ENCODE measurements around the gene TSHZ2. TPM values are rescaled to one million over a fixed set of nuclear protein-coding genes. Genes with fewer than 3 reads are reported as not detected.

Gene TSHZ2
- total RNA-seq, 1 experiment from 2014 or later = 0.07 TPM

GRCh38 chr20:53376021-53376420, 403.9 kb downstream of the TSHZ2 start:
- TF ChIP-seq, protein P1, sequence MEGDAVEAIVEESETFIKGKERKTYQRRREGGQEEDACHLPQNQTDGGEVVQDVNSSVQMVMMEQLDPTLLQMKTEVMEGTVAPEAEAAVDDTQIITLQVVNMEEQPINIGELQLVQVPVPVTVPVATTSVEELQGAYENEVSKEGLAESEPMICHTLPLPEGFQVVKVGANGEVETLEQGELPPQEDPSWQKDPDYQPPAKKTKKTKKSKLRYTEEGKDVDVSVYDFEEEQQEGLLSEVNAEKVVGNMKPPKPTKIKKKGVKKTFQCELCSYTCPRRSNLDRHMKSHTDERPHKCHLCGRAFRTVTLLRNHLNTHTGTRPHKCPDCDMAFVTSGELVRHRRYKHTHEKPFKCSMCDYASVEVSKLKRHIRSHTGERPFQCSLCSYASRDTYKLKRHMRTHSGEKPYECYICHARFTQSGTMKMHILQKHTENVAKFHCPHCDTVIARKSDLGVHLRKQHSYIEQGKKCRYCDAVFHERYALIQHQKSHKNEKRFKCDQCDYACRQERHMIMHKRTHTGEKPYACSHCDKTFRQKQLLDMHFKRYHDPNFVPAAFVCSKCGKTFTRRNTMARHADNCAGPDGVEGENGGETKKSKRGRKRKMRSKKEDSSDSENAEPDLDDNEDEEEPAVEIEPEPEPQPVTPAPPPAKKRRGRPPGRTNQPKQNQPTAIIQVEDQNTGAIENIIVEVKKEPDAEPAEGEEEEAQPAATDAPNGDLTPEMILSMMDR (conservative IDR thresholded peaks at IDR 0.05) = no peak
- WGBS (ENCODE audit: extremely low coverage, insufficient read length, low lambda C conversion rate) = no CpG with 5 or more reads among the region's 2 CpGs

More at GRCh38 chr20:53376021-53376420, 403.9 kb downstream of the TSHZ2 start:
- no peaks in the 10 kb centered on the region for H3K27me3 Mint-ChIP-seq (ENCODE audit: low read depth)
- Histone ChIP-seq H2BK12ac (ENCODE audit: insufficient read length, low read depth, low read length) (no peak overlapping the region), H4K91ac (ENCODE audit: insufficient read length, low read depth, low read length) (no peak overlapping the region), H2BK5ac (ENCODE audit: insufficient read length, low read length) (no peak overlapping the region), H3K18ac (ENCODE audit: insufficient read length, low read depth, low read length) (no peak overlapping the region), H2AFZ (ENCODE audit: low read length) (no peak overlapping the region), H3K27me3 (ENCODE audit: insufficient read depth, low read length) (no peaks in the 10 kb centered on the region), H3K79me2 (ENCODE audit: insufficient read depth, low read length) (no peaks in the 10 kb centered on the region), H3K9ac (ENCODE audit: extremely low read depth, insufficient read length, low read length) (no peak overlapping the region), H3T11ph (ENCODE audit: low read length) (no peak overlapping the region), H2BK120ac (ENCODE audit: low read depth, low read length, poor library complexity, severe bottlenecking) (no peak overlapping the region), H4K5ac (ENCODE audit: insufficient read length, low read depth, low read length) (no peak overlapping the region), H3K23me2 (ENCODE audit: insufficient read length, low read depth, low read length, poor library complexity, severe bottlenecking) (no peaks in the 10 kb centered on the region), H3K14ac (ENCODE audit: insufficient read depth, low read length) (no peak overlapping the region), H3K9me3 (ENCODE audit: control insufficient read depth, low read depth, low read length) (no peaks in the 10 kb centered on the region), H3K56ac (ENCODE audit: insufficient read length, low read depth, low read length) (no peak overlapping the region), H3K79me1 (ENCODE audit: insufficient read depth, low read depth, low read length, poor library complexity, severe bottlenecking) (no peaks in the 10 kb centered on the region), H2AK5ac (ENCODE audit: insufficient read length, low read length) (no peak overlapping the region), H3K4me2 (ENCODE audit: insufficient read depth, insufficient read length, low read length) (no peak overlapping the region), H4K8ac (replicated peaks; ENCODE audit: insufficient read length, low read depth, low read length) (no peak overlapping the region), H3K4ac (ENCODE audit: low read depth, low read length) (no peak overlapping the region), H3K23ac (ENCODE audit: insufficient read length, low read depth, low read length) (no peak overlapping the region), H4K20me1 (ENCODE audit: control insufficient read depth, insufficient read depth, insufficient read length) (no peaks in the 10 kb centered on the region), H2BK15ac (ENCODE audit: low read depth, low read length) (no peak overlapping the region), H2BK20ac (ENCODE audit: low read depth, low read length, poor library complexity, severe bottlenecking) (no peak overlapping the region), H3K27ac (ENCODE audit: insufficient read length, low read depth, low read length) (no peak overlapping the region), H3K4me1 (ENCODE audit: insufficient read depth, low read length) (no peaks in the 10 kb centered on the region)
- no peak for DNase-seq
- no peaks in the 10 kb centered on the region for H3K36me3 Mint-ChIP-seq (ENCODE audit: insufficient read depth in 1 of 3, low read depth in 3 of 3)
- no peak overlapping the region for H3K27ac Mint-ChIP-seq
- H3K9me3 Mint-ChIP-seq = no peaks in the 10 kb centered on the region
- no peak overlapping the region for H3K4me3 Mint-ChIP-seq
- H3K4me1 Mint-ChIP-seq = 0 out of 4 replicates have a peak, but pooled peaks cover 2% of the 10 kb centered on the region in 2 experiments

All from H9 (cell line).